DOHH2 (cell line): ENCODE data around the gene PTPN3.

Experiments
- EZH2phosphoT487 ChIP-seq: fragments of 200-600 bp; sonication (generic); IDR thresholded peaks from 2 replicates; pipeline ENCODE4 v1.6.1; 2017; ENCODE audit warnings: borderline replicate concordance, mild to moderate bottlenecking, antibody characterized with exemption, low read length, moderate library complexity, mixed read lengths
- TF ChIP-seq, protein P1 (sequence below): fragments of 200-600 bp; sonication (generic); IDR thresholded peaks from one replicate; pipeline ENCODE4 v1.5.1; 2014; ENCODE audit warnings: antibody characterized with exemption, mild to moderate bottlenecking, low read depth, low read length; ENCODE audit not compliant: poor library complexity, severe bottlenecking

DNA sequence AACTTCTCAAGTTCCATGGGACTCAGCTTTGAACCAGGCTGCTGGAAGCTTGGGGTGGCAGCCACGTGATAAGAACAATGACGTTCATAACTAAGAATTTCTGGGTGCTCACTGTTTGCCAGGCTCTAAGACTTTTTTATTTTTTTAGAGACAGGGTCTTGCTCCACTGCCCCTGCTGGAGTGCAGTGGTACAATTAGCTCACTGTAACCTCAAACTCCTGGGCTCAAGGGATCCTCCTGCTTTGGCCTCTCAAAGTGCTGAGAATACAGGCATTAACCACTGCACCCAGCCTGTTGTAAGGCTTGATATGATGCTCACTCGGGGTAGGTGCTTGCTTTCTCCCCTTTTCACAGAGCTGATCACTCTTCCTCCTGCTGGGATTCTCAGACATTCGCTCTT, 38.7 kb downstream of the PTPN3 start:
- TF ChIP-seq, protein P1, sequence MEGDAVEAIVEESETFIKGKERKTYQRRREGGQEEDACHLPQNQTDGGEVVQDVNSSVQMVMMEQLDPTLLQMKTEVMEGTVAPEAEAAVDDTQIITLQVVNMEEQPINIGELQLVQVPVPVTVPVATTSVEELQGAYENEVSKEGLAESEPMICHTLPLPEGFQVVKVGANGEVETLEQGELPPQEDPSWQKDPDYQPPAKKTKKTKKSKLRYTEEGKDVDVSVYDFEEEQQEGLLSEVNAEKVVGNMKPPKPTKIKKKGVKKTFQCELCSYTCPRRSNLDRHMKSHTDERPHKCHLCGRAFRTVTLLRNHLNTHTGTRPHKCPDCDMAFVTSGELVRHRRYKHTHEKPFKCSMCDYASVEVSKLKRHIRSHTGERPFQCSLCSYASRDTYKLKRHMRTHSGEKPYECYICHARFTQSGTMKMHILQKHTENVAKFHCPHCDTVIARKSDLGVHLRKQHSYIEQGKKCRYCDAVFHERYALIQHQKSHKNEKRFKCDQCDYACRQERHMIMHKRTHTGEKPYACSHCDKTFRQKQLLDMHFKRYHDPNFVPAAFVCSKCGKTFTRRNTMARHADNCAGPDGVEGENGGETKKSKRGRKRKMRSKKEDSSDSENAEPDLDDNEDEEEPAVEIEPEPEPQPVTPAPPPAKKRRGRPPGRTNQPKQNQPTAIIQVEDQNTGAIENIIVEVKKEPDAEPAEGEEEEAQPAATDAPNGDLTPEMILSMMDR = no peak
- no peak for TF ChIP-seq EZH2phosphoT487
